H1 (cell line): ENCODE results near the gene CEP70. TPM values are rescaled to one million over a fixed set of nuclear protein-coding genes. Genes with fewer than 3 reads are reported as not detected.

Source experiments
- CTCF ChIA-PET: fragments of 300-600 bp; sonication (Branson Sonifier 250); formaldehyde crosslinking; loops from one replicate; lab custom pipeline; 2021; ENCODE audit not compliant: partially characterized antibody; lab: Charles Lee
- POLR2A ChIA-PET: fragments of 300-600 bp; sonication (Branson Sonifier 250); formaldehyde crosslinking; loops from one replicate; lab custom pipeline; 2021; ENCODE audit warnings: inconsistent platforms; ENCODE audit not compliant: partially characterized antibody; lab: Charles Lee
- DNase-seq, 2 experiments: peaks; one replicate each; pipeline versions ENCODE4 v3.0.0 to v3.0.0-alpha.2; 2010 to 2022; ENCODE audit warnings: low spot score in 2 of 2, low read depth in 1 of 2, mixed read lengths in 1 of 2
- FAIRE-seq: peaks from 2 replicates; lab custom pipeline; 2011; peaks lifted over from hg19 to GRCh38; lab: Jason Lieb, UNC
- H2AFZ ChIP-seq: 2 replicates; pipeline ENCODE4 v1.8.1; 2012; ENCODE audit warnings: low read length, inconsistent platforms
- H2AK5ac ChIP-seq: 2 replicates; pipeline ENCODE4 v1.6.1; 2013; ENCODE audit warnings: low read depth, low read length
- H2BK120ac ChIP-seq: replicated peaks from 2 replicates; pipeline ENCODE3; 2013; ENCODE audit warnings: low read depth, low read length, inconsistent platforms
- H2BK12ac ChIP-seq: 2 replicates; pipeline ENCODE4 v1.6.1; 2013; ENCODE audit warnings: low read depth, low read length
- H2BK15ac ChIP-seq: 2 replicates; pipeline ENCODE4 v1.6.1; 2013; ENCODE audit warnings: low read length
- H2BK20ac ChIP-seq: 2 replicates; pipeline ENCODE4 v1.6.1; 2013; ENCODE audit warnings: low read length
- H2BK5ac ChIP-seq: 2 replicates; pipeline ENCODE4 v1.6.1; 2013; ENCODE audit warnings: low read depth, low read length
- H3K14ac ChIP-seq: 2 replicates; pipeline ENCODE4 v1.6.1; 2013; ENCODE audit warnings: inconsistent platforms; ENCODE audit not compliant: insufficient read length
- H3K18ac ChIP-seq: 2 replicates; pipeline ENCODE4 v1.6.1; 2013; ENCODE audit warnings: low read length; ENCODE audit errors: extremely low read depth
- H3K23ac ChIP-seq: 2 replicates; pipeline ENCODE4 v1.6.1; 2013; ENCODE audit warnings: inconsistent platforms; ENCODE audit not compliant: insufficient read length
- H3K23me2 ChIP-seq: 2 replicates; pipeline ENCODE4 v1.6.1; 2013; ENCODE audit warnings: low read depth, low read length
- H3K27ac ChIP-seq: 2 replicates; pipeline ENCODE4 v1.6.1; 2011; ENCODE audit warnings: low read depth, low read length, inconsistent platforms
- H3K27me3 ChIP-seq, 4 experiments: replicated peaks in 1 of 4; 1 replicate in 1 of 4; 2 replicates in 3 of 4; pipeline versions ENCODE4 v1.6.1 to v1.8.1; 2011 to 2013; ENCODE audit warnings: low read length in 3 of 4, mild to moderate bottlenecking in 3 of 4, inconsistent platforms in 2 of 4, mixed read lengths in 2 of 4, moderate library complexity in 1 of 4; ENCODE audit not compliant: control insufficient read depth in 3 of 4, insufficient read depth in 3 of 4; ENCODE audit errors: extremely low read depth in 1 of 4
- H3K36me3 ChIP-seq, 4 experiments: 2 replicates each; pipeline versions ENCODE4 v1.6.1 to v1.8.1; 2011 to 2013; ENCODE audit warnings: mild to moderate bottlenecking in 4 of 4, low read length in 3 of 4, moderate library complexity in 2 of 4, control low read depth in 1 of 4, inconsistent platforms in 1 of 4; ENCODE audit not compliant: insufficient read depth in 4 of 4, control insufficient read depth in 2 of 4
- H3K4ac ChIP-seq: replicated peaks from 2 replicates; pipeline ENCODE3; 2013; ENCODE audit warnings: low read length, low read depth, mixed read lengths, inconsistent platforms; ENCODE audit not compliant: insufficient read length
- H3K4me1 ChIP-seq, 4 experiments: replicated peaks in 1 of 4; 1 replicate in 1 of 4; 2 replicates in 3 of 4; pipeline versions ENCODE4 v1.6.1 to v1.8.1; 2011 to 2013; ENCODE audit warnings: low read length in 3 of 4, inconsistent platforms in 2 of 4, mixed read lengths in 1 of 4; ENCODE audit not compliant: insufficient read depth in 4 of 4, control insufficient read depth in 3 of 4
- H3K4me2 ChIP-seq, 2 experiments: 2 replicates each; pipeline versions ENCODE4 v1.6.1 to v1.8.1; 2011 to 2013; ENCODE audit warnings: low read depth in 2 of 2, low read length in 2 of 2, control low read depth in 1 of 2, inconsistent platforms in 1 of 2, mild to moderate bottlenecking in 1 of 2; ENCODE audit not compliant: insufficient read depth in 1 of 2
- H3K4me3 ChIP-seq, 4 experiments: fragments of 200-600, 300-600 bp in 1 of 4; sonication (generic), shearing (Covaris generic), sonication (Bioruptor Twin) in 1 of 4; 2 replicates each; pipeline versions ENCODE4 v1.5.1 to v1.8.1; 2011 to 2016; ENCODE audit warnings: low read length in 4 of 4, low read depth in 3 of 4, control low read depth in 2 of 4, inconsistent platforms in 2 of 4, mild to moderate bottlenecking in 2 of 4, mixed read lengths in 1 of 4, moderate library complexity in 1 of 4; ENCODE audit not compliant: insufficient read depth in 2 of 4; ENCODE audit errors: extremely low read depth in 1 of 4
- H3K56ac ChIP-seq: replicated peaks from 2 replicates; pipeline ENCODE3; 2013; ENCODE audit warnings: low read depth, mild to moderate bottlenecking, mixed read lengths, low read length, inconsistent platforms; ENCODE audit not compliant: insufficient read length
- H3K79me1 ChIP-seq: 2 replicates; pipeline ENCODE4 v1.6.1; 2013; ENCODE audit warnings: low read depth, low read length, control low read depth
- H3K79me2 ChIP-seq, 2 experiments: 2 replicates each; pipeline versions ENCODE4 v1.6.1 to v1.8.1; 2012 to 2013; ENCODE audit warnings: low read length in 2 of 2, mild to moderate bottlenecking in 2 of 2, inconsistent platforms in 1 of 2; ENCODE audit not compliant: insufficient read depth in 2 of 2, control insufficient read depth in 1 of 2
- H3K9ac ChIP-seq, 4 experiments: replicated peaks in 1 of 4; 1 replicate in 1 of 4; 2 replicates in 3 of 4; pipeline versions ENCODE4 v1.6.1 to v1.8.1; 2011 to 2013; ENCODE audit warnings: low read depth in 3 of 4, low read length in 3 of 4, control low read depth in 2 of 4, mild to moderate bottlenecking in 2 of 4, moderate library complexity in 2 of 4, inconsistent platforms in 1 of 4; ENCODE audit errors: extremely low read depth in 1 of 4
- H3K9me3 ChIP-seq, 2 experiments: 2 replicates each; pipeline versions ENCODE4 v1.6.1 to v1.8.1; 2012 to 2013; ENCODE audit warnings: mild to moderate bottlenecking in 2 of 2, moderate library complexity in 2 of 2, control low read depth in 1 of 2, inconsistent platforms in 1 of 2, low read depth in 1 of 2, low read length in 1 of 2, mixed read lengths in 1 of 2; ENCODE audit not compliant: insufficient read depth in 2 of 2
- H4K20me1 ChIP-seq, 2 experiments: replicated peaks in 1 of 2; 2 replicates each; pipeline versions ENCODE3 to v1.8.1; 2011 to 2013; ENCODE audit warnings: inconsistent platforms in 2 of 2, low read length in 2 of 2, mild to moderate bottlenecking in 1 of 2; ENCODE audit not compliant: insufficient read depth in 2 of 2, control insufficient read depth in 1 of 2
- H4K5ac ChIP-seq: 2 replicates; pipeline ENCODE4 v1.6.1; 2013; ENCODE audit warnings: low read length, low read depth, mixed read lengths, inconsistent platforms; ENCODE audit not compliant: insufficient read length
- H4K8ac ChIP-seq: 2 replicates; pipeline ENCODE4 v1.8.0; 2013; ENCODE audit warnings: mild to moderate bottlenecking, moderate library complexity, low read length, inconsistent platforms; ENCODE audit not compliant: insufficient read depth; ENCODE audit errors: extremely low read depth
- H4K91ac ChIP-seq: replicated peaks from 2 replicates; pipeline ENCODE3; 2013; ENCODE audit warnings: low read length, mixed read lengths, inconsistent platforms; ENCODE audit not compliant: insufficient read length
- CHD2 ChIP-seq: IDR thresholded peaks from 2 replicates; pipeline ENCODE4 v1.6.1; 2012; ENCODE audit warnings: low read length, improper control_type of control experiment
- JUN ChIP-seq: IDR thresholded peaks from 2 replicates; pipeline ENCODE4 v1.6.1; 2011; ENCODE audit warnings: low read depth, mild to moderate bottlenecking, improper control_type of control experiment, low read length
- KDM1A ChIP-seq: fragments of 200-600, 300-600 bp; sonication (generic); IDR thresholded peaks from 2 replicates; pipeline ENCODE4 v1.7.1; 2016; ENCODE audit warnings: mild to moderate bottlenecking, low read length, borderline replicate concordance
- MAX ChIP-seq: IDR thresholded peaks from 2 replicates; pipeline ENCODE4 v1.6.1; 2012; ENCODE audit warnings: inconsistent platforms
- NRF1 ChIP-seq: IDR thresholded peaks from 2 replicates; pipeline ENCODE4 v1.6.1; 2011; ENCODE audit warnings: mild to moderate bottlenecking, low read depth, low read length, improper control_type of control experiment
- RNF2 ChIP-seq: fragments of 200-900, 300-1000 bp; sonication (generic); IDR thresholded peaks from 2 replicates; pipeline ENCODE4 v1.7.1; 2016; ENCODE audit warnings: borderline replicate concordance, low read depth, mild to moderate bottlenecking, antibody characterized with exemption, low read length; ENCODE audit not compliant: poor library complexity, severe bottlenecking; ENCODE audit errors: missing control alignments
- SIN3A ChIP-seq, 2 experiments: IDR thresholded peaks in 1 of 2; conservative IDR thresholded peaks in 1 of 2; 2 replicates each; pipeline ENCODE4 v1.6.1; 2011 to 2012; ENCODE audit warnings: low read length in 2 of 2, improper control_type of control experiment in 1 of 2, low read depth in 1 of 2, mild to moderate bottlenecking in 1 of 2
- TBP ChIP-seq: IDR thresholded peaks from 2 replicates; pipeline ENCODE4 v1.6.1; 2011; ENCODE audit warnings: low read depth, low read length, improper control_type of control experiment
- WGBS, 2 experiments: shearing (Covaris generic) in 1 of 2; methylation state at CpG; one replicate each; pipeline versions ENCODE4 v1.1.6 to v1.1.7; 2013 to 2015; ENCODE audit warnings: low lambda C conversion rate in 2 of 2, mixed read lengths in 2 of 2, inconsistent platforms in 1 of 2, low coverage in 1 of 2, missing lambda C conversion rate in 1 of 2; ENCODE audit not compliant: insufficient replicate concordance in 2 of 2, insufficient coverage in 1 of 2, insufficient read length in 1 of 2; ENCODE audit errors: extremely low coverage in 1 of 2, missing lambda C conversion rate in 1 of 2; 5-methylcytosine and 5-hydroxymethylcytosine counted together
- polyA plus RNA-seq, 7 experiments: library from polyadenylated mRNA; depleted of rRNA in 3 of 7; stranded (reverse) in 5 of 7; unstranded in 2 of 7; fragments of >200 nt in 5 of 7; fragments of 200-250 nt in 2 of 7; gene quantifications; 1 replicate in 5 of 7; 2 replicates in 1 of 7; 4 replicates in 1 of 7; pipeline versions ENCODE4 v1.2.1 to v1.2.3, GENCODE V29; 2011 to 2013; ENCODE audit warnings: missing spikeins in 2 of 7, mixed read lengths in 2 of 7
- total RNA-seq: library from RNA; stranded (reverse); fragmentation: NEBNext Ultra II Directional; extraction: Animal tissue kit (Norgen Biotek cat#: 25700); gene quantifications from 2 replicates; pipeline ENCODE4 v1.2.1, GENCODE V29; 2021

Gene CEP70
- total and polyA plus RNA-seq, 2 of the 8 experiments (the other 6 are each of a cell fraction or from before 2014, with no cell fraction given) = 3.9 to 26.2 TPM

GRCh38 chr3:138465451-138465850, 128.6 kb downstream of the CEP70 start:
- Histone ChIP-seq H3K14ac (no peak overlapping the region), H3K79me2 (no peaks in the 10 kb centered on the region), H3K4me2 (no peak overlapping the region), H4K20me1 (peaks cover 0 to 4% of the 10 kb centered on the region in 2 experiments), H3K56ac (no peak overlapping the region), H4K8ac (no peak overlapping the region), H2BK15ac (no peak overlapping the region), H2AK5ac (no peak overlapping the region), H3K9ac (no peak overlapping the region), H4K5ac (no peak overlapping the region), H2BK12ac (no peak overlapping the region), H2BK5ac (no peak overlapping the region; the same call in 1 of the 2 replicates), H2BK20ac (no peak overlapping the region), H3K27ac (no peak overlapping the region), H3K27me3 (no peaks in the 10 kb centered on the region), H3K79me1 (no peaks in the 10 kb centered on the region), H3K4me1 (peaks cover 0 to 3% (median 0%) of the 10 kb centered on the region in 4 experiments; a peak in 4 of 7 replicates), H3K23ac (no peak overlapping the region), H3K4me3 (no peak overlapping the region), H2BK120ac (no peak overlapping the region), H3K36me3 (no peaks in the 10 kb centered on the region; a peak in 2 of 8 replicates), H3K23me2 (no peaks in the 10 kb centered on the region), H3K9me3 (no peaks in the 10 kb centered on the region), H2AFZ (no peak overlapping the region), H4K91ac (no peak overlapping the region), H3K18ac (no peak overlapping the region), H3K4ac (no peak overlapping the region)
- POLR2A ChIA-PET = no interaction called here
- WGBS, 2 experiments = 89% methylated on average over 3 of the region's 3 CpGs; no CpG with 5 or more reads in 1 of the 2 experiments
- DNase-seq (no peak), FAIRE-seq (no peak)
- CTCF ChIA-PET = interaction anchor here (0.6 kb wide), 1 partner anchor 9 kb away, joined by 3 read pairs; no protein-coding TSS in a partner anchor
- no peak for TF ChIP-seq CHD2
- TF ChIP-seq MAX = no peak
- no peak for TF ChIP-seq TBP
- no peak for TF ChIP-seq RNF2
- TF ChIP-seq JUN = no peak
- TF ChIP-seq SIN3A (conservative IDR thresholded peaks at IDR 0.05 in 1 of 2, IDR thresholded peaks at IDR 0.05 in 1 of 2; ENCODE audit: low read depth in 1 of 2, low read length in 2 of 2) = no peak
- TF ChIP-seq NRF1 = no peak
- no peak for TF ChIP-seq KDM1A
